Activated CD4-positive, alpha-beta T cell treated with anti-CD3 and anti-CD28 coated beads, Interleukin-10, Interleukin-2, amounts not matched to agents 100 ng/mL and 50 ng/mL, durations not matched to agents 16 hours and 8 hours (primary cell): ENCODE measurements around the gene PTPRN2.
A peak's percentile ranks its signal among the peaks of the same experiment; 100 is the strongest.
"Not testable (repeated sequence)": the region's sequence is repeated elsewhere in the genome, so short reads cannot be mapped to it uniquely, and the experiment has no call there.

ENCODE experiments used
- DNase-seq: peaks from one replicate; pipeline ENCODE4 v3.0.0-alpha.2; 2020

PTPRN2 gene

GRCh38 chr7:158550394-158550700 is 37.3 kb downstream of the PTPRN2 start:
- DNase-seq: no peak

- no peak for DNase-seq
Observed at GRCh38 chr7:158549616-158550393, 37.8 kb downstream of the PTPRN2 start.

DNA sequence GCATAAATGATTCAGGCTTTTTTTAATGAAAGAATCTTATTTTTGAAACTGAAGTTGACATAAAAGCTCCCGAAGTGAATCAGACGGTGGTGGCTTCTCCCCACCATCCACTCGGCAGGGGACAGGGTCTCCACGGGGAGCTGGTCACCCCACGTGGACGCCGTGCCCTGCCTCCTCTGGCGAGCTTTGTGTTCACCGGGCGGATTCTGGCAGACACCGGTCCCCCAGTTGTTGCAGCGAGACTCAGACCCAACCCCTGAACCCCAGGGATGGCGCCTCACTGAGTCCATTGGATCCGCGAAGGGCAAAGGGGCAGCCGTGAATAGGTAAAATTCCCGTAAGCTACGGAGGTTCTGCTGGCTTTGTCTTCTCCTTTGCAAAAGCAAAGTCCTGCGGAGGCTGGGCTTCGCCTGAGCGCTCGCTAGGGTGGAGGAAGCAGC is 38.4 kb downstream of the PTPRN2 start:
- DNase-seq: no peak

DNA sequence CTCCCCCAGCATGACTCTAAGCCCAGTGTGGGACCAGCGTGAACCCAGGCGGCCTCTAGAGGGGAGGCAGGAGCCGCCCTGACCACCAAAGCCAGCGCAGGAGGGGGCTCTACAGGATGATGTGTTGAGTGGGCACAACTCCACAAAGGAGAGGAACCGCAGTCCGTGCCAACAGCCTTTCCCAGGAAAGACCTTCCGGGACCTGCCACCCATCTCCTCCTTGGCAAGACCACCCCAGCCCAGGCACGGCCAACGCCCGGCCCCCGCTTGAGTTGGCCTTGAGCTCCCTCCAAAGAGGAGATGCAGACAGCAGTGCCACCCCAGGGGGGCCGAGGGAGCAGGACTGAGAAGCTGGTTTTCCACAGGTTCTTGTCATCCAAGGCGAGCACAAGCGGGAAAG is 38.9 kb downstream of the PTPRN2 start:
- DNase-seq: no peak

DNA sequence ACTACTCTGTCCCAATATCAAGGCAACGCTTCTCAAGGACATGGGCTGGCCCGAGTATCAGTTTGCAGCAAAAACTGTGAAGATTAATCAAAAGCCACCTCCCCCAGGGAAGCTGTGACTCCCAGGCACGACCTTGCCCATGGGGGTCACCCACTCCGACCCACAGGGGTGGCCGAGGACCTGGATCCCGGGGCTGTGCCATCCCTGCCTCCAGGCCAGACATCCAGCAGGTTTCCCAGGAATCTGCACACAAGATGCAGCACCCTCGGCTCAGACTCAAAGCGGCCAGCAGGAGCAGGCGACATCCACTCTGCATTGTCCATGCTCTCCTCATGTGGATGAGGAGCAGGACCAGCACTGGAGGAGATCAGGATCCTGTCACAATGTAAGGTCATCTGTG is 39.8 kb downstream of the PTPRN2 start:
- DNase-seq: no peak

- no peak for DNase-seq
Observed at GRCh38 chr7:158546626-158547025, 41.0 kb downstream of the PTPRN2 start.

DNA sequence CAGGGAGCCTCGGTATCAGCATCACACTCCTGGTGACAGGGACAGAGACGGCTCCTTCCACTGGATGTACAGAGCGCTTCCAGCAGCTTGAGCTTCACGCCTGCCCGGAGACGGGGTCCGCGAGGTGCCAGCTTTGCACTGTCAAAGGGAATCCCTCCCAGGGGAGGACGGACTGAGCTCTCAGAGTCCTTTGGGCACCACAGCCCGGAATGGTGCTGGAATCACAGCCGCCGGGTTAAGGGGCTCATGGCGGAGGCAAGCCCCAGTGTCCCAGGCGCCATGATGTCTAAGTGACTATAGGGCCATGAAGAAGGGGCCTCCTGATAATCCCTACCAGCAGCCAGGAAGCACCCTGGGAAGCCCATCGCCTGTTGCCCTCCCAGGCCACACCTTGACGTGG is 41.4 kb downstream of the PTPRN2 start:
- no peak for DNase-seq

- DNase-seq: no peak
Observed at GRCh38 chr7:158544708-158545107, 42.9 kb downstream of the PTPRN2 start.

DNA sequence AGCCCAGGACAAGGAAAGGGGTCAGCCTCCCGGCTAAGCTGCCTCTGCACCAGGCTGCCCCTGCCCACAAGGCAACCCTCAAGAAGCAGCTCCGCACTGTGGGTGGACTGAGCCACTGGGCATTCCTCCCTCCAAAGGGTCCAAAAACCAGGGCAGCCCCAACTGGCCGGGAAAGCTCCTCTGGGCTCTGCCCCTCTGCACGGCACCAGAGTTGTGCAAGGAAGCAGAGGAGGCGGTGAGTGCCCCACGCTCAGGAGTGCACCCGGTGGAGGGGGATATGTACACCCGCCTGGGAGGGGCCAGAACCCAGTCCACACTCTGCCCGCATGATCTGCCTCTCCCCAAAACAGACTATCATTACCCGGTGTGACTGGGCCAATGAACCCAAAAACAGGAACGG is 43.8 kb downstream of the PTPRN2 start:
- DNase-seq: no peak

- no peak for DNase-seq
Observed at GRCh38 chr7:158542651-158543566, 44.7 kb downstream of the PTPRN2 start.

DNA sequence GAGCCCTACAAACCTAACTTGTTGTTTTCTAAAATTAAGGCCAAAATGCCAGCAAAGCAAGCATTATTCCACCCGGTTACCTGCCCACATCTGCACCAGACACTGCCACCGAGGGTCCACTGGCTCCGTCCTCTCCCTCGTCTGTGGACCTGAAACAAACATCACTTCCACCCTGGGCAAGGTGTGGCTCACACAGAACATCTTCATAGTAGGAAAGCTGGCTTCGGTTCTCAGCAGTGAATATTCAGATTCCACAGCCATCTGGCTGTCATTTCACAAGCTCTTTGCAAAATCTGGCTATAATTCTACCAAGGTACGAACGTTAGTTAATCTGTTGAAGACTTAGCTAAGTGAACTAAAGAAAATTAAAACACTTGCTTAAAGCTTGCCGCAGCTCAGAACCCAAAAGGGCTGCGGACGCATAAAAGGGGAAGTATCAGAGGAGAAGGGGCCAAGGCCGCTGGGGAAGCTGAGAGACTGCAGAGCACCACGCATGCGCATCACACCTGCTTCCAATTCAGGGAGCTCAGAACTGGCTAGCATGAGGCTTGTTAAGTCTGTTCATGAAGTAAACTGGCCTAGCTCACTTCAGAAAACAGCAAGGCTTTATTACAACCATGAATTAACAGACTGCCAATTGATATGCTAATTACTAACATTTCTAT is 46.1 kb downstream of the PTPRN2 start:
- peak; percentile 9 for DNase-seq

GRCh38 chr7:158539711-158540146 is 47.9 kb downstream of the PTPRN2 start:
- no peak for DNase-seq

DNA sequence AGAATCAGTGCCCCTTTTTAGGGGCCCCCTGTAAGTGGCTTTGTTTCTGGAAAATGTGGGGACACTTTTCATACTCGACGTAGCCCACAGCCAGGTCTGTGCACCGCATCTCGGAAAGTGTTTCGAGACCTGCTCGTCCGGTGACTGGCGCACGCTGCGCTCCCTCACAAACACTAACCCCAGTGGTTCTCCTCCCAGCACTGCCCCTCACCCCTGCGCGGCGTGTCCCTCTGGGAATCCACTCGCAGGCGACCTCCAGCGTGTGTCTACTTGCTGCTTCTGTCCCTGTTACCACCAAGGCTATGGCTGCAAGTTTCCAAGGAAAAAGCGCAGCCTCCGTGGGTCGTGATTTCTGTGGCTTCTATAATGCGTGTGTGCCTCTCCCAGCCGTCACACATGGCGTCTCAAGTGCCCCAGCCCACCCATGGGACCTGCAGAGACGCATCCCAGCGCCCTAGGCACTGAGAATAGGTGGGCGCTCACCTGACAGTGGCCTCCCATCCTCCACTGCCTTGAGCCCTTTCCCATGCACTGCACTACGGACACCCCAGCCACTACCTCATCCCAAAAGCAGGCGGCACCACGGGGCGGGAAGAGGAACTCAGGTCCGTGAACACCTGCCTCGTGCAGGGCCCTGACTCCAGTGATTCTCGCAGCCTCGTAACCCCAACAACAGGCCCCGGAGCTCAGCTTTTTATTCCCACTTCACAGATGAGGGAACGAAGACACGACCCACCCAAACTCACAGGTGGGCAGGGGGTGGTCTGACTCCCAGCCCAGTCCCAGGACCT is 49.3 kb downstream of the PTPRN2 start:
- DNase-seq: no peak

DNA sequence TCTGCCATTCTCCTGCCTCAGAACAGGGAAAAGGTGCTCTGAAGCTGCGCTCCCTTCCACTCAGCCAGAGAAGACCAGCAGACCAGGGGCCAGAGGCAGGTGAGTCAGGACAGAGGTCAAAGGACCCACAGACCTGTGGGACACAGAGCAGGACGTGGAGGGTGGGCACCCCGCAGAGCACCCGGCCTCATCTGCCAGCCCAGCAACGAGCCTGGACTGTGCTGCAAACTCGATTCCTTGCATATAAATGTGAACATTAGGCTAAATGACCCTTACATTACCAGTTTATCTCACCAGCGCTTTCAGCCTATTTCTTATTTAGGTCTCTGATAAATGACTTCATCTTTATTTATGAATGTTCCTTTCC is 50.1 kb downstream of the PTPRN2 start:
- no peak for DNase-seq

- no peak for DNase-seq
Observed at GRCh38 chr7:158536871-158537515, 50.6 kb downstream of the PTPRN2 start.

GRCh38 chr7:158535079-158535478 is 52.5 kb downstream of the PTPRN2 start:
- DNase-seq: no peak

- DNase-seq: no peak
Observed at GRCh38 chr7:158534598-158534997, 53.0 kb downstream of the PTPRN2 start.

- not testable (repeated sequence) for DNase-seq
Observed at GRCh38 chr7:158534134-158534515, 53.5 kb downstream of the PTPRN2 start.

- no peak for DNase-seq
Observed at GRCh38 chr7:158533386-158534133, 54.1 kb downstream of the PTPRN2 start.

GRCh38 chr7:158532093-158532627 is 55.5 kb downstream of the PTPRN2 start:
- DNase-seq: no peak

- DNase-seq: no peak
Observed at GRCh38 chr7:158531661-158532060, 56.0 kb downstream of the PTPRN2 start.
